Epidermal melanocyte (primary cell): ENCODE measurements around the gene FOXL1.
A peak's percentile ranks its signal among the peaks of the same experiment; 100 is the strongest.

Experiments used
- DNase-seq: peaks from one replicate; pipeline ENCODE4 v3.0.0; 2011; ENCODE audit warnings: low spot score; ENCODE audit not compliant: insufficient read length

Gene FOXL1

GRCh38 chr16:86604436-86605193 is 26.3 kb downstream of the FOXL1 start:
- no peak for DNase-seq

GRCh38 chr16:86605950-86606349 is 27.6 kb downstream of the FOXL1 start:
- DNase-seq = no peak

GRCh38 chr16:86608301-86608747 is 30.0 kb downstream of the FOXL1 start:
- no peak for DNase-seq

GRCh38 chr16:86609115-86609514 is 30.8 kb downstream of the FOXL1 start:
- peak; percentile 60 for DNase-seq

- no peak for DNase-seq
Observed at GRCh38 chr16:86609661-86610060, 31.3 kb downstream of the FOXL1 start.

- no peak for DNase-seq
Observed at GRCh38 chr16:86610779-86611524, 32.6 kb downstream of the FOXL1 start.

GRCh38 chr16:86611525-86611855 is 33.1 kb downstream of the FOXL1 start:
- no peak for DNase-seq

- no peak for DNase-seq
Observed at GRCh38 chr16:86611941-86612340, 33.6 kb downstream of the FOXL1 start.

- DNase-seq = no peak
Observed at GRCh38 chr16:86614699-86615098, 36.4 kb downstream of the FOXL1 start.

GRCh38 chr16:86616906-86617305 is 38.6 kb downstream of the FOXL1 start:
- DNase-seq = no peak

GRCh38 chr16:86618431-86619238 is 40.3 kb downstream of the FOXL1 start:
- DNase-seq = no peak

- no peak for DNase-seq
Observed at GRCh38 chr16:86619239-86619794, 41.0 kb downstream of the FOXL1 start.

- no peak for DNase-seq
Observed at GRCh38 chr16:86620184-86620583, 41.8 kb downstream of the FOXL1 start.

GRCh38 chr16:86621966-86622365 is 43.6 kb downstream of the FOXL1 start:
- no peak for DNase-seq

- no peak for DNase-seq
Observed at GRCh38 chr16:86622700-86623615, 44.6 kb downstream of the FOXL1 start.

GRCh38 chr16:86625029-86625428 is 46.7 kb downstream of the FOXL1 start:
- DNase-seq = no peak

GRCh38 chr16:86625821-86626220 is 47.5 kb downstream of the FOXL1 start:
- no peak for DNase-seq

GRCh38 chr16:86626284-86626683 is 47.9 kb downstream of the FOXL1 start:
- no peak for DNase-seq

- DNase-seq = no peak
Observed at GRCh38 chr16:86626966-86627365, 48.6 kb downstream of the FOXL1 start.

- no peak for DNase-seq
Observed at GRCh38 chr16:86628614-86629013, 50.3 kb downstream of the FOXL1 start.

- no peak for DNase-seq
Observed at GRCh38 chr16:86630471-86630870, 52.1 kb downstream of the FOXL1 start.
